ENCODE data around the gene ROBO4.

DNA sequence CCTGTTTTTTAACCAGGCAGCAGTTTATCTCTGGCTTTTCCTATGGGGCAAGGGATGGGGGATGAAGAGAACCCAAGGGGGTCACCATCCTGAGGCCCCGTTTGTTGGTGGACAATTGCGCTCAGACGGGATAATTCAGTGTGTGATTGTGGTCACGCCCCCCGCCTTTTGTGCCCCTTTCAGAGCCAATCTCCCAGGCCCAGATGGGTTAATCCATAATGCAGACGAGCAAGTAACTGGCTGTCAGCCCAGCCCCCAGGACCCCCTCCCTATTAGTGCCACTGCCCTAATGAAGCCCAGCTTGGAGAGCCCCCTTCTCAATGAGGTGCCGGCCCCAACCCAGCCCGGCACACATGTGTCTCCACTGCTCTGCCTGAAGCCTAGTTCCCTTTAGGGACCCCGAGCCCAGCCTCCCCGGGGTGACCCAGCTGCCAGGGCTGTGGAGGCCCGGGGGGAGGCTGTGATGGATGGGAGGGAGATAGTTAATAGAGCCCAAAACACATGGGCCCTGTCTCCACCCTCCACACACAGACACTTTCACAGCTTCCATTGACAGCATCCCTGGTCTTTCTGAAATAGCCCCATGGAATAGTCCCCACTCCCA is 51.5 kb downstream of the ROBO4 start:
- TF ChIP-seq ZNF384 (IDR thresholded peaks at IDR 0.05) (no peak), BHLHE40 (IDR thresholded peaks at IDR 0.05; ENCODE audit: borderline replicate concordance) (no peak)

All from HEK293T (cell line).